A549 treated with AZD2906 at 1 μM for 4 hours (cell line): ENCODE measurements around the gene MDH1. TPM values are rescaled to one million over a fixed set of nuclear protein-coding genes. Genes with fewer than 3 reads are reported as not detected.

ENCODE experiments used
- total RNA-seq: library from RNA; stranded (reverse); fragments of 200-300 nt; extraction: Qiagen RNA extraction; gene quantifications from 5 replicates; pipeline ENCODE4 v1.2.3, GENCODE V29; 2022

MDH1 gene
- total RNA-seq: 232 to 245 TPM (median 244 TPM) in 5 replicates

DNA sequence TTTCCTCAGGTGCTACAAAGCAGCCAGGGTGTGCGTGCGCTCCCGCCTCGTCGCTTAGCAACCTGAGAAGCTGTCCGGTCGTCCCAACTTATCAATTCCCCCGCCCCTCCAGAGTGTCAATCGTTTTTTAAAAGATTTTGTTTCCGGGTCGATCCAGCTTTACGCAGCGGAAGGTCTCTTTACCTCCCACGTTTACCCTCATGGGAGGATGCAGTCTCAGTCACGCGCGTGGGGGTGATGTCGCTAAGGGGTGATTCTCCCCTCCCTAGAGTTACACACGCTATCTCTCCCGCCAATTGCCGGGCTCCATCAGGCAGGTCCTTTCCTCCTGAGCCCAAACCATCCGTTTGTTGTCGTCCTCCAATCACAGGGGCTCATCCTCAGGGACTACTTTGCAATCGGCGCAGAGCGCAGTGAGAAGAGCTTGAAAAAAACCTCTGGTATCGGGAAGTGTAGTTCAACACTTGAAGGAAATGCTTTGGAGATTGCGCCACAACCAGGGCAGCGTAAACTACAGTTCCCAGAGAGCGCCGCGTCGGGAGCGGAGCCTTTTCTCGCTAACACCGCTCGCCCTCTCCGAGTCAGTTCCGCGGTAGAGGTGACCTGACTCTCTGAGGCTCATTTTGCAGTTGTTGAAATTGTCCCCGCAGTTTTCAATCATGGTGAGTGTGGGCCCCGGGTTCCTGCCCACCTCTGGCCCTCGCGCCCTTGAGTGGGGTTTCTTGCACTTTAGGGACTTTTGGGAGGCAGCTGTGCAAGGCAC, at the start of gene MDH1, which contains the start of gene WDPCP:
TSS of gene MDH1 (plus strand) at position 579 of the 763 bp plus-strand sequence. CDS start at position 660, 81 bp downstream.
TSS of gene WDPCP (minus strand) at position 93 of the 763 bp plus-strand sequence. CDS start 206 bp downstream, outside the sequence.

Other genes starting within 250 kb of the MDH1 start
- 3.5 to 5.0 TPM (median 3.6 TPM) in 5 replicates for gene WDPCP, start 486 bp upstream of the MDH1 start, total RNA-seq